Activated CD8-positive, alpha-beta T cell treated with anti-CD3 and anti-CD28 coated beads, Interleukin-2, amount 10 ng/mL, durations not matched to agents 7 days and 5 days (primary cell): ENCODE measurements around the gene GJA8. TPM values are rescaled to one million over a fixed set of nuclear protein-coding genes. Genes with fewer than 3 reads are reported as not detected.
"Not testable (repeated sequence)": the region's sequence is repeated elsewhere in the genome, so short reads cannot be mapped to it uniquely, and the experiment has no call there.

Experiments
- ATAC-seq: fragments of 150-1000 bp; cut with Tn5 transposase; one replicate; pipeline ENCODE4 v1.10.0; 2021; ENCODE audit warnings: moderate library complexity
- CTCF ChIA-PET: fragments of 350-600 bp; sonication (Branson Sonifier 250); formaldehyde crosslinking; loops from one replicate; lab custom pipeline; 2021; ENCODE audit warnings: antibody characterized with exemption; lab: Charles Lee
- POLR2A ChIA-PET: fragments of 350-600 bp; sonication (Branson Sonifier 250); formaldehyde crosslinking; loops from one replicate; lab custom pipeline; 2021; ENCODE audit warnings: antibody characterized with exemption; lab: Charles Lee
- DNase-seq: peaks from one replicate; pipeline ENCODE4 v3.0.0-alpha.2; 2020
- H3K27ac Mint-ChIP-seq: one replicate; pipeline ENCODE4 v1.8.0; 2021; ENCODE audit warnings: mild to moderate bottlenecking, mixed read lengths
- H3K27me3 Mint-ChIP-seq: one replicate; pipeline ENCODE4 v1.8.0; 2021; ENCODE audit warnings: low read depth, mixed read lengths
- H3K36me3 Mint-ChIP-seq: one replicate; pipeline ENCODE4 v1.8.0; 2021; ENCODE audit warnings: low read depth, mixed read lengths
- H3K4me1 Mint-ChIP-seq: one replicate; pipeline ENCODE4 v1.8.0; 2021; ENCODE audit warnings: low read depth, mixed read lengths
- H3K4me3 Mint-ChIP-seq: one replicate; pipeline ENCODE4 v1.8.0; 2021; ENCODE audit warnings: mild to moderate bottlenecking, mixed read lengths
- H3K9me3 Mint-ChIP-seq: one replicate; pipeline ENCODE4 v1.8.0; 2022; ENCODE audit warnings: mixed read lengths; ENCODE audit not compliant: insufficient read depth
- total RNA-seq, 2 experiments: library from RNA; stranded (reverse); gene quantifications; one replicate each; pipeline ENCODE4 v1.2.3, GENCODE V29; 2021

The GJA8 gene
- not detected for total RNA-seq

DNA sequence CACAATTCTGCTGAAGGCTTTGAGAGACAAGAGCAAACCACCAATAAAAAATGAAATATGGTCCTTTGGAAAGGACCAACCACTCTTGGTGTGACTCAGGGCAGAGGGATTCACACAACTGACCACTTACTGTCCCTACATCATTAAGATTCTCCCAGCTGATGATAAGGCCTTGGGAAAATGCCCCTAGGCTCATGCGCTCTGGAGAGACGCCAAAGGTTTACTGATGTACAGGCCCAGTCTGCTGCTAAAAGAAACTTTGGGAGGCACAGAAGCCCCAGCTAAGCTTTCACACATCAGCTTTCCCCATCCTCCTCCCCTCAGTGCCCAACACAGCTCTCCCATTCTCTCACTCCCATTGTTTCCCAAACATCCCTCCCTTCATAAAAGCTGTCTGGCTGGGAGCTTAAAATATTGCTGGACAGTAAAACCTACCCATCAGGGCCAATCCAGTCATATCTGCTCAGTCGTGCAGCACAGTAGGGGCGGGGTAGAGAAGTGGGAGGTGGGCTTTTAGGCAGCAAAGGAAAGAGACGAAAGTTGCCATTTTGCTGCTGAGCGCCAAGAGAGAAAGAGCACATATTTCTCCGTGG lies at the start of gene GJA8:
GJA8 (plus strand) TSS at position 543 of the 593 bp plus-strand sequence. CDS start 5,161 bp downstream, outside the sequence.
- Mint-ChIP-seq H3K27me3 (peaks cover 3% of the 10 kb centered on the region), H3K36me3 (no peaks in the 10 kb centered on the region), H3K27ac (no peak within 1 kb of the TSS), H3K4me3 (no peak within 1 kb of the TSS), H3K9me3 (no peaks in the 10 kb centered on the region), H3K4me1 (peaks cover 10% of the 10 kb centered on the region)
- ChIA-PET CTCF (interaction anchor here (1.4 to 6.2 kb wide), 2 partner anchors 10 to 261 kb away, joined by 4 to 53 read pairs; no protein-coding TSS in a partner anchor), POLR2A (no interaction called here)
- no peak for ATAC-seq
- no peak for DNase-seq

DNA sequence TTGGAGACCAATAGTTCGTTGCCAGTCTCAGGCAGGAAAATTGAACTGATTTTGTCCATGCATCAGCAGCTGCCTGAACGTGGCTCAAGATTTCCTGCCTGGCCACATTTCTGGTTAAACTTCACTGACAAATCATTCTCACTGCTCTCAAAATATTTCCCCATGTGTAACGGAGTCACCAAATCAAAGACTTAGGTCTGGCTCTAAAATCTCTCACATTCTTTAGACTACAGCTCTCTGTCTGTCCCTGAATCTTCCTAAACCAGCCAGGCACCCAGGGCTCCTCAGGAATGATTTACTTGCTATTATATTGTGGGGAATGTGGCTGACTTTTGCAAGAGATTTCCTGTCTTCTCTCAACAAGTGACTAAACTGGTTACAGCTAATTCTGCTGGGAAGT lies 49.2 kb upstream of the GJA8 start:
- CTCF ChIA-PET = no interaction called here
- Mint-ChIP-seq H3K36me3 (no peaks in the 10 kb centered on the region), H3K4me1 (no peaks in the 10 kb centered on the region), H3K4me3 (no peak overlapping the region), H3K27ac (no peak overlapping the region), H3K27me3 (peaks cover 30% of the 10 kb centered on the region), H3K9me3 (no peaks in the 10 kb centered on the region)
- ATAC-seq = no peak
- POLR2A ChIA-PET = no interaction called here
- DNase-seq = no peak

DNA sequence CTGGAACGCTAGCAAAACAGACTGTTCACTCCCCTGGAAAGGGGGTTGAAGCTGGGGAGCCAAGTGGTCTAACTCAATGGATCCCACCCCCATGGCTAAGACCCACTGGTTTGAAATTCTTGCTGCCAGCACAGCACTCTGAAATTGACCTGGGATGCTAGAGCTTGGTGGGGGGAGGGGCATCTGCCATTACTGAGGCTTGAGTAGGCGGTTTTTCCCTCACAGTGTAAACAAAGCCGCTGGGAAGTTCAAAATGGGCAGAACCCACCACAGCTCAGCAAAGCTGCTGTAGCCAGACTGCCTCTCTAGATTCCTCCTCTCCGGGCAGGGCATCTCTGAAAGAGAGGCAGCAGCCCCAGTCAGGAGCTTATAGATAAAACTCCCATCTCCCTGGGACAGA lies 47.6 kb upstream of the GJA8 start:
- ATAC-seq, H3K4me3 Mint-ChIP-seq, POLR2A ChIA-PET, H3K27ac Mint-ChIP-seq, H3K36me3 Mint-ChIP-seq, H3K9me3 Mint-ChIP-seq, DNase-seq, CTCF ChIA-PET, H3K4me1 Mint-ChIP-seq: not testable (repeated sequence)
- H3K27me3 Mint-ChIP-seq = peaks cover 32% of the 10 kb centered on the region

DNA sequence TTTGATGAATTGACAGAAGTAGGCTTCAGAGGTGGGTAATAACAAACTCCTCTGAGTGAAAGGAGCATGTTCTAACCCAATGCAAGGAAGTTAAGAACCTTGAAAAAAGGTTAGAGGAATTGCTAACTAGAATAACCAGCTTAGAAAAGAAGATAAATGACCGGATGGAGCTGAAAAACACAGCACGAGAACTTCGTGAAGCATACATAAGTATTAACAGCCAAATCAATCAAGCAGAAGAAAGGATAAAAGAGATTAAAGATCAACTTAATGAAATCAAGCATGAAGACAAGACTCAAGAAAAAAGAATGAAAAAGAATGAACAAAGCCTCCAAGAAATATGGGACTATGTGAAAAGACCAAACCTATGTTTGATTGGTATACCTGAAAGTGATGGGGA lies 46.6 kb upstream of the GJA8 start:
- H3K27me3 Mint-ChIP-seq = peaks cover 32% of the 10 kb centered on the region
- POLR2A ChIA-PET, H3K4me3 Mint-ChIP-seq, H3K27ac Mint-ChIP-seq, ATAC-seq, H3K36me3 Mint-ChIP-seq, H3K4me1 Mint-ChIP-seq, DNase-seq, H3K9me3 Mint-ChIP-seq, CTCF ChIA-PET: not testable (repeated sequence)

DNA sequence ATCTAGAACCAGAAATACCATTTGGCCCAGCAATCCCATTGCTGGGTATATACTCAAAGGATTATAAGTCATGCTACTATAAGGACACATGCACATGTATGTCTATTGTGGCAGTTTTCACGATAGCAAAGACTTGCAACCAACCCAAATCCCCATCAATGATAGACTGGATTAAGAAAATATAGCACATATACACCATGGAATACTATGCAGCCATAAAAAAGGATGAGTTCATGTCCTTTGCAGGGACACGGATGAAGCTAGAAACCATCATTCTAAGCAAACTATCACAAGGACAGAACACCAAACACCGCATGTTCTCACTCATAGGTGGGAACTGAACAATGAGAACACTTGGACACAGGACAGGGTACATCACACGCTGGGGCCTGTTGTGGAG lies 35.4 kb upstream of the GJA8 start:
- H3K9me3 Mint-ChIP-seq, POLR2A ChIA-PET, CTCF ChIA-PET, H3K27ac Mint-ChIP-seq, DNase-seq, ATAC-seq, H3K36me3 Mint-ChIP-seq, H3K4me1 Mint-ChIP-seq, H3K4me3 Mint-ChIP-seq: not testable (repeated sequence)
- H3K27me3 Mint-ChIP-seq = peaks cover 38% of the 10 kb centered on the region

DNA sequence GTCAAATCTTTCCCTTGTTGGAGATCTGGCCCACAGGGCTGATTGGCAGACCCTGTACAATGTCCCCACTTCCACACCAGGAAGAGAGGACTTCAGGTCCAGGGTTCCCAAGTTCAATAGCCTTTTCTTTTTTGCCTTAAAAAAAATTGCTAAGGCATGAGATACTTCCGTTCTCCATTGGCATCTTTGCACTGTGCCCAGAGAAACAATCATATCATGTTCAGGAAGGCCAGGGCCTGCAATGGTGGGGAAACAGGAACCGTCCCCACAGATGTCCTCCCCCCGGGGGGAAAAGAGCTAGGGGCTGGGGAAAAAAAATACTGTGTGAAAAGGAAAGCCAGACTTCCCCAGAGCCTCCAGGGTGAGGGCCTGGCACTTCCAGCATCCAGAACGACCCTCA lies 24.6 kb upstream of the GJA8 start:
- ChIA-PET CTCF (interaction anchor here (1.4 kb wide), 1 partner anchor 15 kb away, joined by 8 read pairs; no protein-coding TSS in a partner anchor), POLR2A (no interaction called here)
- Mint-ChIP-seq H3K27ac (no peak overlapping the region), H3K27me3 (peaks cover 24% of the 10 kb centered on the region), H3K36me3 (no peaks in the 10 kb centered on the region), H3K9me3 (peaks cover 6% of the 10 kb centered on the region), H3K4me1 (no peaks in the 10 kb centered on the region), H3K4me3 (no peak overlapping the region)
- ATAC-seq (no peak), DNase-seq (no peak)

DNA sequence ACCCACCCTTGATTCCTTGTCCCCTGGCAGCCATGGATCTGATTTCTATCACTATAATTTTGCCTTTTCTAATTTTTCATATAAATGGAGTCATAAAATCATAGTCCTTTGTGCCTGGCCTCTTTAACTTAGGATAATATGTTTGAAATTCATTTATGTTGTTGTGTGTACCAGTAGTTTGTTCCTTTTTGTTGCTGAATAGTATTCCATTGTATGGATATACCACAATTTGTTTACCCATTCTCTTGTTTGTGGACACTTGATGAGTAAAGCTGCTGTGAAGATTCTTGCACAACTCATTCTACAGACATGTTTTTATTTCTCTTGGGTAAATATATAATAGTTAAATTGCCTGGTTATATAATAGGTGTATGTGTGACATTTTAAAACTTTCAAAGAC lies 22.7 kb upstream of the GJA8 start:
- POLR2A ChIA-PET = no interaction called here

DNA sequence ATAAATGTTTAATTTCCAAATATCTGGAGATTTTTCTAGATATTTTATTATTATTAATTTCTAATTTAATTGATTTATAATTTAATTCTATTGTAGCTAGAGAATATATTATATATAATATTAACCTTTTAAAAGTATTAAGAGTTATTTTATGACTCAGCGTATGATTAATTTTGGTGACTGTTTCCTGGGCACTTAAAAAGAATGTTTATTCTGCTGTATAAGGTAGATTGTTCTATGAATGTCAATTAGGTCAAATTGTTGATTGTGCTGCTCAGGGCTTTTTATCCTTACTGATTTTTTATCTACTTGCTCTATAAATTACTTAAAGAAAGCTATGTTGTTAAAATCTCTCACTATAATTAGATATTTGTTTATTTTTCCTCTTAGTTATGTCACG lies 20.1 kb upstream of the GJA8 start:
- Mint-ChIP-seq H3K4me3 (no peak overlapping the region), H3K27me3 (peaks cover 18% of the 10 kb centered on the region), H3K27ac (no peak overlapping the region), H3K4me1 (no peaks in the 10 kb centered on the region), H3K36me3 (no peaks in the 10 kb centered on the region), H3K9me3 (peaks cover 6% of the 10 kb centered on the region)
- DNase-seq (no peak), ATAC-seq (no peak)
- POLR2A ChIA-PET = no interaction called here
- CTCF ChIA-PET = interaction anchor here (1.3 to 1.4 kb wide), 2 partner anchors 10 to 14 kb away, joined by 3 to 5 read pairs; no protein-coding TSS in a partner anchor

More for the DNA sequence above, 22.7 kb upstream of the GJA8 start:
- Mint-ChIP-seq H3K4me1 (no peaks in the 10 kb centered on the region), H3K27ac (no peak overlapping the region), H3K9me3 (peaks cover 6% of the 10 kb centered on the region), H3K36me3 (no peaks in the 10 kb centered on the region), H3K4me3 (no peak overlapping the region), H3K27me3 (peaks cover 24% of the 10 kb centered on the region)
- ATAC-seq (no peak), DNase-seq (no peak)
- CTCF ChIA-PET = no interaction called here

DNA sequence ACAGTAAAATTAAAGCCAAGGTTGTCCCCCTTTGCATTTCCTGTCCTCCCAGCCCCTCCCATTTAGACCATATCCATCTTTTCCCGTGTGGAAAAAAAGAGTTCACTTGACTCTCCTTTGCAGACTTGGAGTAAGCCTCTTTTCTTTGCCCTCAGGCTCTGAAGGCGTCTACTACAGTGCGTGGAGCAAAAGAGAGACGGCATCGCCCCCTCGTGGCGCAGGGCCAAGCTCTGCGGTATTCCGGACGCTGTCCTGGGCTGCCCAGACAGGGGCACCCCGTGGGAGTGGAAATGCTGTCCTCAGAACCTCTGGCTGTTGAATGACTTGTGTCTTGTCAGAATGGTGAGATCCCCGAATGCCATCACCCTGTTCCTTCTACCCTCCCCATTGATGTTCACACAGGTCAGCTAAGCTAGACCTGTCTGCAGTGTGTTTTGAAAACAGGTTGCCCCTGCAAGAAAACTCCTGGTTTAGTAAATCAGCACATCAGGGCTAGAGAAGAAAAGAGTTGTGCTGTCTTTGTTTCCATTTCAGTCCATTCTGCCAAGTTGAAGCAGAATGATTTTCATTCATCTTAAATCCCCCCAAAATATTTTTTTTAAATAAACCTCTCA lies 12.3 kb upstream of the GJA8 start:
- Mint-ChIP-seq H3K27me3 (peaks cover 12% of the 10 kb centered on the region), H3K4me1 (peaks cover 4% of the 10 kb centered on the region), H3K4me3 (no peak overlapping the region), H3K27ac (no peak overlapping the region), H3K9me3 (no peaks in the 10 kb centered on the region), H3K36me3 (no peaks in the 10 kb centered on the region)
- ATAC-seq (peak; percentile 95), DNase-seq (peak; percentile 75)
- CTCF ChIA-PET = interaction anchor here (0.7 to 7.5 kb wide), 11 partner anchors 12 to 615 kb away, joined by 3 to 53 read pairs (median 5); partner anchors contain the start of gene GJA8
- POLR2A ChIA-PET = no interaction called here

DNA sequence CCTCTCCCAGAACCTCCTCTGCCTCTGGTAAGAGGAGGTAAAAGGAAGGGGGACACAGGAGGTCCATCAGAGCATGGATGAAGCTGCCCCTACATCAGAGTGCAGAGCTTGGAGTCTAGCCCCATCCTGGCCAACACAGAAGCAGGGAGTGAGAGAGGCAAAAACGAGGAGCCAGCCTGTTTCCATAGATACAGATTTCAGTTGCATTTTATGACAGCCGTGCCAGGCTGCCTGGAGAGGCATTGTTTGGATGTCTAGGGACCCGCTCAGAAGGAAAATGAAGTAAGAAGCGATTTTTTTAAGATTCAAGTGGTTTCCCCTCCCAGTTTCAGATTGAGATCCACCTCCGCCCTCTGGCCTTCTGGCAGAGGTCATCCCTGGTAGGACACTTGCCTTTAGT lies 11.5 kb upstream of the GJA8 start:
- H3K9me3 Mint-ChIP-seq = no peaks in the 10 kb centered on the region
- no peak for DNase-seq
- no peak overlapping the region for H3K4me3 Mint-ChIP-seq
- peaks cover 12% of the 10 kb centered on the region for H3K27me3 Mint-ChIP-seq
- CTCF ChIA-PET = interaction anchor here (0.7 to 7.5 kb wide), 7 partner anchors 12 to 399 kb away, joined by 4 to 53 read pairs (median 12); partner anchors contain the start of gene GJA8
- ATAC-seq = no peak
- H3K4me1 Mint-ChIP-seq = peaks cover 4% of the 10 kb centered on the region
- no peaks in the 10 kb centered on the region for H3K36me3 Mint-ChIP-seq
- POLR2A ChIA-PET = no interaction called here
- no peak overlapping the region for H3K27ac Mint-ChIP-seq

DNA sequence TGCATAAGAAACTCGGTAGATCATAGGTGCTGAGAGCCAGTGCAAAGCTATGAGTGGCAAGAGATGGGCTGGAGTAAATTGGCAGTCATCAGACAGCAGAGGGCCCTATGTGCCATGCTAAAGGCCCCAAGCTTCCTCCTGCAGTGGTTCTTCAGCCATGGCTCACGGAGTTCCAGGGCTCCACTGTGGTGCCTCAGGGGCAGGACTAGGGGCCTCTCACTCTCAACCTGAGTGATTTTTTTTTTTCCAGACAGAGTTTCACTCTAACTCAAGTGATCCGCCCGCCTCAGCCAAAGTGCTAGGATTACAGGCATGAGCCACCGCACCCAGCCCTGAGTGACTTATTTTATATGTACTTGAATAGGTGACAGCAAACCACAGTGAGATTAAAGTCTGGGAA lies 10.4 kb upstream of the GJA8 start:
- no peak overlapping the region for H3K4me3 Mint-ChIP-seq
- no peaks in the 10 kb centered on the region for H3K9me3 Mint-ChIP-seq
- H3K27me3 Mint-ChIP-seq = peaks cover 6% of the 10 kb centered on the region
- H3K36me3 Mint-ChIP-seq = no peaks in the 10 kb centered on the region
- no peak for ATAC-seq
- DNase-seq = no peak
- H3K4me1 Mint-ChIP-seq = peaks cover 4% of the 10 kb centered on the region
- H3K27ac Mint-ChIP-seq = no peak overlapping the region
- ChIA-PET POLR2A (no interaction called here), CTCF (interaction anchor here (0.6 to 7.5 kb wide), 50 partner anchors 8 to 619 kb away, joined by 3 to 53 read pairs (median 4); partner anchors contain the start of genes BCL9 and GJA8)

DNA sequence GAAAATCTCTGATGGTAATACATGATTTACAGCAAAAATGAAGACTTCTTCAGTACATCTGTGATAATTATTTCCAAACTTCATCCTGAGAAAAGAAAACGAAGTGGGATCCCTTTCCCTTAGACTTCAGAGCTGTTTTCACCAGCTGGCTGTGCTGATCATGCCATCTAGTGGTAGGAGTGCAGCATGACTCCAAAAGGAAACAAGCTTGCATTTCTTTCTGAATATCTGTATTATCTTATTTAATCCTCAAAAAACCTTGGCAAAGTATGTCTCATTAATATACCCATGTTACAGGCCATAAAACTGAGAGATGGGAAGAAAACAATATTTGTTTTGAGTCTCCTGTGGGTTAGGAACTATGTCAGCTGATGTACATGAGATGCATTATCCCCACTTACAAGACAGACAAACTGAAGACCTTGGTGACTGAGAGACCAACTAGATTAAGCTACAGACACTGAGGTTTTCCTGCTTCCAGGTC lies 9.8 kb upstream of the GJA8 start:
- H3K36me3 Mint-ChIP-seq = no peaks in the 10 kb centered on the region
- no peak for ATAC-seq
- ChIA-PET POLR2A (no interaction called here), CTCF (interaction anchor here (0.5 to 7.5 kb wide), 67 partner anchors 8 to 622 kb away, joined by 3 to 53 read pairs (median 4); partner anchors contain the start of genes BCL9 and GJA8)
- no peaks in the 10 kb centered on the region for H3K9me3 Mint-ChIP-seq
- DNase-seq = peak; percentile 46
- no peak overlapping the region for H3K27ac Mint-ChIP-seq
- H3K4me1 Mint-ChIP-seq = peaks cover 4% of the 10 kb centered on the region
- H3K27me3 Mint-ChIP-seq = peaks cover 6% of the 10 kb centered on the region
- no peak overlapping the region for H3K4me3 Mint-ChIP-seq
